Liver (tissue), 9 donors: ENCODE results near the gene RTN4R. TPM values are rescaled to one million over a fixed set of nuclear protein-coding genes. Genes with fewer than 3 reads are reported as not detected.

ENCODE experiments used
- DNase-seq: peaks from one replicate; pipeline ENCODE4 v3.0.0-alpha.2; 2017; ENCODE audit warnings: low spot score
- H3K27ac ChIP-seq, 2 donors: one replicate each; pipeline ENCODE4 v1.7.0; 2013; ENCODE audit warnings: inconsistent platforms in 2 of 2, low read length in 2 of 2, control low read depth in 1 of 2, low read depth in 1 of 2, mild to moderate bottlenecking in 1 of 2
- H3K27me3 ChIP-seq, 4 donors: one replicate each; pipeline versions ENCODE4 v1.6.1 to v1.7.0; 2013; ENCODE audit warnings: low read length in 3 of 4, inconsistent platforms in 1 of 4, mild to moderate bottlenecking in 1 of 4, moderate library complexity in 1 of 4; ENCODE audit not compliant: control insufficient read depth in 4 of 4, insufficient read depth in 4 of 4
- H3K36me3 ChIP-seq, 4 donors: one replicate each; pipeline versions ENCODE4 v1.6.1 to v1.7.0; 2013; ENCODE audit warnings: low read length in 3 of 4, mild to moderate bottlenecking in 3 of 4, low read depth in 1 of 4, moderate library complexity in 1 of 4; ENCODE audit not compliant: control insufficient read depth in 4 of 4, insufficient read depth in 3 of 4
- H3K4me1 ChIP-seq, 4 donors: one replicate each; pipeline versions ENCODE4 v1.6.1 to v1.7.0; 2013; ENCODE audit warnings: low read length in 3 of 4, mild to moderate bottlenecking in 3 of 4, moderate library complexity in 1 of 4; ENCODE audit not compliant: control insufficient read depth in 4 of 4, insufficient read depth in 4 of 4
- H3K4me3 ChIP-seq, 3 donors: one replicate each; pipeline versions ENCODE4 v1.6.1 to v1.7.0; 2013; ENCODE audit warnings: low read length in 3 of 3, control low read depth in 1 of 3, low read depth in 1 of 3, mild to moderate bottlenecking in 1 of 3
- H3K9ac ChIP-seq, 2 donors: one replicate each; pipeline ENCODE4 v1.7.0; 2013; ENCODE audit warnings: low read length in 2 of 2, mild to moderate bottlenecking in 2 of 2, moderate library complexity in 2 of 2, control low read depth in 1 of 2, low read depth in 1 of 2
- H3K9me3 ChIP-seq, 4 donors: one replicate each; pipeline versions ENCODE4 v1.6.1 to v1.7.0; 2013; ENCODE audit warnings: low read length in 3 of 4; ENCODE audit not compliant: control insufficient read depth in 4 of 4
- CTCF ChIP-seq: fragments of 150-350 bp; IDR thresholded peaks from 2 replicates; pipeline ENCODE4 v1.5.1; 2017; ENCODE audit warnings: improper control_type of control experiment, low read depth, low read length; ENCODE audit not compliant: missing input control
- EGR1 ChIP-seq, 2 donors: IDR thresholded peaks; 2 replicates each; pipeline ENCODE4 v1.6.1; 2016 to 2018; ENCODE audit warnings: antibody characterized with exemption in 2 of 2, low read depth in 2 of 2
- FOXA1 ChIP-seq: IDR thresholded peaks from 2 replicates; pipeline ENCODE4 v1.6.1; 2016; ENCODE audit warnings: antibody characterized with exemption
- FOXA2 ChIP-seq: IDR thresholded peaks from 2 replicates; pipeline ENCODE4 v1.6.1; 2016; ENCODE audit warnings: antibody characterized with exemption
- GABPA ChIP-seq, 2 donors: IDR thresholded peaks in 1 of 2; conservative IDR thresholded peaks in 1 of 2; 2 replicates each; pipeline ENCODE4 v1.6.1; 2016; ENCODE audit warnings: antibody characterized with exemption in 2 of 2, mild to moderate bottlenecking in 1 of 2, moderate library complexity in 1 of 2
- HNF4A ChIP-seq, 2 donors: conservative IDR thresholded peaks; 2 replicates each; pipeline ENCODE4 v1.6.1; 2016; ENCODE audit warnings: antibody characterized with exemption in 2 of 2, mild to moderate bottlenecking in 2 of 2
- HNF4G ChIP-seq: IDR thresholded peaks from 2 replicates; pipeline ENCODE4 v1.6.1; 2016; ENCODE audit warnings: antibody characterized with exemption
- JUND ChIP-seq, 2 donors: IDR thresholded peaks; 2 replicates each; pipeline ENCODE4 v1.6.1; 2016; ENCODE audit warnings: antibody characterized with exemption in 2 of 2
- NR2F2 ChIP-seq: IDR thresholded peaks from 2 replicates; pipeline ENCODE4 v1.6.1; 2016; ENCODE audit warnings: antibody characterized with exemption
- RAD21 ChIP-seq, 2 donors: IDR thresholded peaks; 2 replicates each; pipeline ENCODE4 v1.6.1; 2016; ENCODE audit warnings: antibody characterized with exemption in 2 of 2, mild to moderate bottlenecking in 2 of 2
- REST ChIP-seq: IDR thresholded peaks from 2 replicates; pipeline ENCODE4 v1.6.1; 2016; ENCODE audit warnings: antibody characterized with exemption, mild to moderate bottlenecking
- RXRA ChIP-seq, 2 donors: IDR thresholded peaks; 2 replicates each; pipeline ENCODE4 v1.6.1; 2017 to 2018; ENCODE audit warnings: antibody characterized with exemption in 2 of 2, mild to moderate bottlenecking in 1 of 2
- SP1 ChIP-seq: IDR thresholded peaks from 2 replicates; pipeline ENCODE4 v1.6.1; 2018; ENCODE audit warnings: antibody characterized with exemption, mild to moderate bottlenecking
- TAF1 ChIP-seq: conservative IDR thresholded peaks from 2 replicates; pipeline ENCODE4 v1.6.1; 2016; ENCODE audit warnings: antibody characterized with exemption, mild to moderate bottlenecking
- YY1 ChIP-seq: IDR thresholded peaks from 2 replicates; pipeline ENCODE4 v1.6.1; 2016; ENCODE audit warnings: antibody characterized with exemption, mild to moderate bottlenecking
- ZBTB33 ChIP-seq: IDR thresholded peaks from 2 replicates; pipeline ENCODE4 v1.6.1; 2016; ENCODE audit warnings: antibody characterized with exemption
- WGBS: extraction: QIAGEN DNeasy Blood & Tissue Kit; methylation state at CpG from one replicate; pipeline ENCODE4 v1.1.7; 2013; 5-methylcytosine and 5-hydroxymethylcytosine counted together
- polyA plus RNA-seq, 2 donors: library from polyadenylated mRNA; stranded (reverse) in 1 of 2; unstranded in 1 of 2; fragments of 200-250 nt in 1 of 2; fragments of >200 nt in 1 of 2; fragmentation: Nextera tagmentation in 1 of 2; extraction: Ambion mirVana in 1 of 2; gene quantifications; one replicate each; pipeline versions ENCODE4 v1.2.1 to v1.2.3, GENCODE V29; 2013 to 2015
- total RNA-seq, 2 donors: library from RNA; depleted of rRNA; stranded (reverse); fragments of >200 nt; gene quantifications; one replicate each; pipeline ENCODE4 v1.2.3, GENCODE V29; 2014
- TF ChIP-seq, protein P1 (sequence below): IDR thresholded peaks from 2 replicates; pipeline ENCODE4 v1.6.1; 2016; ENCODE audit warnings: antibody characterized with exemption
- TF ChIP-seq, protein P2 (sequence below): IDR thresholded peaks from 2 replicates; pipeline ENCODE4 v1.6.1; 2016; ENCODE audit warnings: antibody characterized with exemption
- donor health status: healthy.
- donor health status: healthy.
- donor health status: healthy.
- donor health status: healthy.
- donor health status: healthy.

The RTN4R gene
- total and polyA plus RNA-seq, 4 donors = 0.33 to 10.4 (median 1.1) TPM

GRCh38 chr22:20251491-20251890 is 16.6 kb downstream of the RTN4R start (continued):
- TF ChIP-seq REST = no peak
- no peak for TF ChIP-seq FOXA1
- no peak for TF ChIP-seq HNF4G
- TF ChIP-seq RAD21 (IDR thresholded peaks at IDR 0.05) = no peak
- TF ChIP-seq RXRA (IDR thresholded peaks at IDR 0.05) = no peak
- no peak for TF ChIP-seq JUND (IDR thresholded peaks at IDR 0.05)
- TF ChIP-seq, protein P1, sequence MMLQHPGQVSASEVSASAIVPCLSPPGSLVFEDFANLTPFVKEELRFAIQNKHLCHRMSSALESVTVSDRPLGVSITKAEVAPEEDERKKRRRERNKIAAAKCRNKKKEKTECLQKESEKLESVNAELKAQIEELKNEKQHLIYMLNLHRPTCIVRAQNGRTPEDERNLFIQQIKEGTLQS = no peak
- TF ChIP-seq TAF1 = no peak
- TF ChIP-seq HNF4A (conservative IDR thresholded peaks at IDR 0.05) = no peak
- no peak for TF ChIP-seq GABPA (IDR thresholded peaks at IDR 0.05 in 1 of 2, conservative IDR thresholded peaks at IDR 0.05 in 1 of 2)
- no peak for TF ChIP-seq YY1

DNA sequence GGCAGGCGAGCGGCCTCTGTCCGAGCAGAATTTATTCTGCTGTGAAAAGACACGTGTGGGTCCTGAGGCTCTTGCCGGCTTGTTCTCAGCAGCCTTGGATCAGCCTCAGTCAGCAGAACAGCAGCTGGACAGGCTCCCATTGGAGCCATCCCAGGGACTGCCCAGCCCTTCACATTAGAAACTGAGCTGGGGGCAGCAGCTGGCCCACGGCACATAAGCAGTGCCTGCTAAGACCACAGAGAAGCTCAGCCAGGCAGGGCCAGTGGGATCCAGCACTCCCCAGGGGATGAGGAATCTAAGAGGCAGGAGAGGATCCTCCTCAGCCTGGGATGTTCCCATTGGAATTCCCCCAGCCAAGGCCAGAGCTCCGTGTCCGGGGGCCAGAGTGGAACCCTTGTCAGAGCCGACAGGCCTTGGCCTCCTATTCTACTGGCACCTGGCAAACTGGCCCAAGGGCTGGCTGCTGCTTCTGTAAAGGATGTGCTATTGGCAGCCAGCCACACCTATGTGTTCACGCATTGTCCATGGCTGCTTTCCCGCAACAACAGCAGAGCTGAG is 18.2 kb downstream of the RTN4R start:
- Histone ChIP-seq H3K9ac (no peak overlapping the region), H3K27ac (peak overlapping the region in 1 of 2 donors; percentile 52), H3K4me3 (no peak overlapping the region), H3K4me1 (peaks cover 32 to 56% (median 52%) of the 10 kb centered on the region in 4 donors), H3K9me3 (no peaks in the 10 kb centered on the region), H3K36me3 (no peaks in the 10 kb centered on the region), H3K27me3 (no peaks in the 10 kb centered on the region)
- TF ChIP-seq HNF4A (conservative IDR thresholded peaks at IDR 0.05) = no peak
- no peak for TF ChIP-seq YY1
- TF ChIP-seq, protein P1 = no peak
- TF ChIP-seq RAD21 (IDR thresholded peaks at IDR 0.05) = no peak
- no peak for TF ChIP-seq JUND (IDR thresholded peaks at IDR 0.05)
- no peak for TF ChIP-seq FOXA1
- TF ChIP-seq ZBTB33 = no peak
- no peak for TF ChIP-seq HNF4G
- TF ChIP-seq FOXA2 = no peak
- TF ChIP-seq NR2F2 = no peak
- TF ChIP-seq RXRA (IDR thresholded peaks at IDR 0.05) = no peak
- TF ChIP-seq TAF1 = no peak
- no peak for TF ChIP-seq CTCF
- no peak for TF ChIP-seq REST
- no peak for TF ChIP-seq GABPA (IDR thresholded peaks at IDR 0.05 in 1 of 2, conservative IDR thresholded peaks at IDR 0.05 in 1 of 2)
- TF ChIP-seq, protein P2, sequence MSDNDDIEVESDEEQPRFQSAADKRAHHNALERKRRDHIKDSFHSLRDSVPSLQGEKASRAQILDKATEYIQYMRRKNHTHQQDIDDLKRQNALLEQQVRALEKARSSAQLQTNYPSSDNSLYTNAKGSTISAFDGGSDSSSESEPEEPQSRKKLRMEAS = no peak
- TF ChIP-seq EGR1 (IDR thresholded peaks at IDR 0.05; ENCODE audit: low read depth in 2 of 2) = no peak
- TF ChIP-seq SP1 = no peak
- DNase-seq = no peak
- 46% methylated on average over 11 of the region's 11 CpGs for WGBS
